ENCODE measurements around the gene ARL4D.

ARL4D gene

GRCh38 chr17:43371227-43371821 lies 27.5 kb upstream of the ARL4D start:
- POLR2A ChIA-PET: interaction anchor here (0.9 kb wide), 1 partner anchor 17 kb away, joined by 3 read pairs; no protein-coding TSS in a partner anchor
- H3K27ac ChIP-seq (ENCODE audit: extremely low read depth, low read depth, low read length): no peak overlapping the region
- TF ChIP-seq PRDM1 (tag by site-specific recombination; IDR thresholded peaks at IDR 0.05) (peak; percentile 68), PRDM10 (tag by site-specific recombination; IDR thresholded peaks at IDR 0.05) (0 out of 2 replicates have a peak, but pooled peaks have one; percentile 7)
- TF ChIP-seq, protein P1, sequence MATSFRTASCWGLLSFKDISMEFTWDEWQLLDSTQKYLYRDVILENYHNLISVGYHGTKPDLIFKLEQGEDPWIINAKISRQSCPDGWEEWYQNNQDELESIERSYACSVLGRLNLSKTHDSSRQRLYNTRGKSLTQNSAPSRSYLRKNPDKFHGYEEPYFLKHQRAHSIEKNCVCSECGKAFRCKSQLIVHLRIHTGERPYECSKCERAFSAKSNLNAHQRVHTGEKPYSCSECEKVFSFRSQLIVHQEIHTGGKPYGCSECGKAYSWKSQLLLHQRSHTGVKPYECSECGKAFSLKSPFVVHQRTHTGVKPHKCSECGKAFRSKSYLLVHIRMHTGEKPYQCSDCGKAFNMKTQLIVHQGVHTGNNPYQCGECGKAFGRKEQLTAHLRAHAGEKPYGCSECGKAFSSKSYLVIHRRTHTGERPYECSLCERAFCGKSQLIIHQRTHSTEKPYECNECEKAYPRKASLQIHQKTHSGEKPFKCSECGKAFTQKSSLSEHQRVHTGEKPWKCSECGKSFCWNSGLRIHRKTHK (tag by site-specific recombination; IDR thresholded peaks at IDR 0.05): no peak
- H3K4me3 ChIP-seq (ENCODE audit: low read depth, low read length): no peak overlapping the region
- no peaks in the 10 kb centered on the region; a peak in 1 of 3 replicates for H3K36me3 ChIP-seq (ENCODE audit: control insufficient read depth in 2 of 2, insufficient read depth in 1 of 2, low read length in 2 of 2)
- H3K9me3 ChIP-seq (ENCODE audit: control insufficient read depth, insufficient read depth, low read depth, low read length): no peaks in the 10 kb centered on the region
- CTCF ChIA-PET: interaction anchor here (0.5 to 1.1 kb wide), 4 partner anchors 23 to 608 kb away, joined by 3 to 4 read pairs (median 4); no protein-coding TSS in a partner anchor
- peaks cover 20% of the 10 kb centered on the region; the same call in 1 of the 2 replicates for H3K4me1 ChIP-seq (ENCODE audit: control insufficient read depth, insufficient read depth, low read length)

GRCh38 chr17:43372273-43372911 lies 26.4 kb upstream of the ARL4D start:
- ChIA-PET CTCF (interaction anchor here (0.6 to 1.7 kb wide), 7 partner anchors 16 to 607 kb away, joined by 3 to 5 read pairs (median 3); no protein-coding TSS in a partner anchor), POLR2A (interaction anchor here (1.2 to 1.4 kb wide), 3 partner anchors 16 to 26 kb away, joined by 3 to 4 read pairs (median 4); partner anchors contain the start of gene ARL4D)
- peaks cover 17% of the 10 kb centered on the region; the same call in 1 of the 2 replicates for H3K4me1 ChIP-seq (ENCODE audit: control insufficient read depth, insufficient read depth, low read length)
- no peaks in the 10 kb centered on the region; a peak in 1 of 3 replicates for H3K36me3 ChIP-seq (ENCODE audit: control insufficient read depth in 2 of 2, insufficient read depth in 1 of 2, low read length in 2 of 2)
- H3K4me3 ChIP-seq (ENCODE audit: low read depth, low read length): no peak overlapping the region
- no peak for TF ChIP-seq ZEB2 (tag by site-specific recombination; IDR thresholded peaks at IDR 0.05)
- TF ChIP-seq ZNF423 (tag by site-specific recombination; IDR thresholded peaks at IDR 0.05): no peak
- no peak for TF ChIP-seq HOXC10 (CRISPR knock-in tag; IDR thresholded peaks at IDR 0.05)
- no peak for TF ChIP-seq ZNF184 (tag by site-specific recombination; IDR thresholded peaks at IDR 0.05)
- no peak for TF ChIP-seq ZFP37 (tag by site-specific recombination; IDR thresholded peaks at IDR 0.05)
- TF ChIP-seq WT1 (tag by site-specific recombination; IDR thresholded peaks at IDR 0.05): peak; percentile 43; the same call in 1 of the 2 replicates
- peak; percentile 41; the same call in 1 of the 2 replicates for TF ChIP-seq PRDM1 (tag by site-specific recombination; IDR thresholded peaks at IDR 0.05)
- TF ChIP-seq, protein P2, sequence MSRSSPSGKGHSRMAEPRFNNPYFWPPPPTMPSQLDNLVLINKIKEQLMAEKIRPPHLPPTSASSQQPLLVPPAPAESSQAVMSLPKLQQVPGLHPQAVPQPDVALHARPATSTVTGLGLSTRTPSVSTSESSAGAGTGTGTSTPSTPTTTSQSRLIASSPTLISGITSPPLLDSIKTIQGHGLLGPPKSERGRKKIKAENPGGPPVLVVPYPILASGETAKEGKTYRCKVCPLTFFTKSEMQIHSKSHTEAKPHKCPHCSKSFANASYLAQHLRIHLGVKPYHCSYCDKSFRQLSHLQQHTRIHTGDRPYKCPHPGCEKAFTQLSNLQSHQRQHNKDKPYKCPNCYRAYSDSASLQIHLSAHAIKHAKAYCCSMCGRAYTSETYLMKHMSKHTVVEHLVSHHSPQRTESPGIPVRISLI (tag by site-specific recombination; IDR thresholded peaks at IDR 0.05): no peak
- no peak for TF ChIP-seq ZNF792 (tag by site-specific recombination; IDR thresholded peaks at IDR 0.05)
- TF ChIP-seq ZNF433 (tag by site-specific recombination; IDR thresholded peaks at IDR 0.05; ENCODE audit: low read depth): no peak
- TF ChIP-seq ZNF555 (tag by site-specific recombination; conservative IDR thresholded peaks at IDR 0.05): no peak
- 0 out of 2 replicates have a peak, but pooled peaks have one; percentile 24 for TF ChIP-seq GLIS1 (tag by site-specific recombination; IDR thresholded peaks at IDR 0.05)
- TF ChIP-seq ZNF292 (tag by site-specific recombination; IDR thresholded peaks at IDR 0.05; ENCODE audit: borderline replicate concordance, low read depth): no peak
- no peak for TF ChIP-seq ZNF791 (tag by site-specific recombination; IDR thresholded peaks at IDR 0.05)
- no peaks in the 10 kb centered on the region for H3K9me3 ChIP-seq (ENCODE audit: control insufficient read depth, insufficient read depth, low read depth, low read length)
- H3K27ac ChIP-seq (ENCODE audit: extremely low read depth, low read depth, low read length): no peak overlapping the region

Measured in HEK293 (cell line).